Measurements from ENCODE around the gene MPDU1.
A peak's percentile ranks its signal among the peaks of the same experiment; 100 is the strongest.

MPDU1 gene

GRCh38 chr17:7557147-7557764, 26.4 kb upstream of the MPDU1 start:
- H3K4me3 ChIP-seq (ENCODE audit: low read depth, low read length) = no peak overlapping the region
- no peak for DNase-seq (ENCODE audit: low read depth)
- TF ChIP-seq, protein P1, sequence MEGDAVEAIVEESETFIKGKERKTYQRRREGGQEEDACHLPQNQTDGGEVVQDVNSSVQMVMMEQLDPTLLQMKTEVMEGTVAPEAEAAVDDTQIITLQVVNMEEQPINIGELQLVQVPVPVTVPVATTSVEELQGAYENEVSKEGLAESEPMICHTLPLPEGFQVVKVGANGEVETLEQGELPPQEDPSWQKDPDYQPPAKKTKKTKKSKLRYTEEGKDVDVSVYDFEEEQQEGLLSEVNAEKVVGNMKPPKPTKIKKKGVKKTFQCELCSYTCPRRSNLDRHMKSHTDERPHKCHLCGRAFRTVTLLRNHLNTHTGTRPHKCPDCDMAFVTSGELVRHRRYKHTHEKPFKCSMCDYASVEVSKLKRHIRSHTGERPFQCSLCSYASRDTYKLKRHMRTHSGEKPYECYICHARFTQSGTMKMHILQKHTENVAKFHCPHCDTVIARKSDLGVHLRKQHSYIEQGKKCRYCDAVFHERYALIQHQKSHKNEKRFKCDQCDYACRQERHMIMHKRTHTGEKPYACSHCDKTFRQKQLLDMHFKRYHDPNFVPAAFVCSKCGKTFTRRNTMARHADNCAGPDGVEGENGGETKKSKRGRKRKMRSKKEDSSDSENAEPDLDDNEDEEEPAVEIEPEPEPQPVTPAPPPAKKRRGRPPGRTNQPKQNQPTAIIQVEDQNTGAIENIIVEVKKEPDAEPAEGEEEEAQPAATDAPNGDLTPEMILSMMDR (IDR thresholded peaks at IDR 0.05; ENCODE audit: low read depth, low read length, missing control alignments) = no peak

DNA sequence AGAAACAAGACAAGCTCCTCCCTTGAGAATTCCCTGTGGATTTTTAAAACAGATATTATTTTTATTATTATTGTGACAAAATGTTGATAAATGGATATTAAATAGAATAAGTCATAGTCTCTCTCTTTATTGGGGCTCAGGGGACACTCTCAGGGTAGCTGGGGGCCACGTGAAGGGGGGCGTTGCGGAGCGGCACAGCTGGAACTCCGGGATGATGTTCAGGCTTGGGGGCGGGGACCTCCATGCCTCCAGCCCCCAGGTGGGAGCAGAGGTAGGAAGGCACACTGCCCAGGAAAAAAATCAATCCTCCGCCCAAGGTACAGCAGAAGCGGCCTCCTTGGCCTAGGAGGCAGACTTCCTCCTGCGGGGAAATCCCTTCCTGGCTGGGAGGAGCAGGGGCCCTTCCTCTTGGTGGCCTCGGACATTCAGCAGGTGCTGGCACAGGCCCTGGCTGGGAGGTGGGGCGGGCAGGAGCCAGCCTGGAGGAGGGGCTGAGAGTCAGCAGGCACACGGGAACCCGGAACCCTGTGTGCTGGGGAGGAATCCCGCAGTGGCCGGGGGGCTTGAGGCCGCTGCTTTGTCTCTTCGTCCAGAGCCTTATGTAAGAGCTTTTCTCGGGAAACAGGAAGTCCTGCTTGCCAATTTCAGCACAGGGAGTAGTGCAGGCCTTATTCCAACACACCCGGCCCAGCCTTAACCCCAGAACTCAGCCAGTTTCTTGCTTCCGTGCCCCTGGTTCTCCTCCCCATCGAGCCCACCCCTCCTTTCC, 25.7 kb upstream of the MPDU1 start:
- no peak for DNase-seq (ENCODE audit: low read depth)
- TF ChIP-seq, protein P1 (IDR thresholded peaks at IDR 0.05; ENCODE audit: low read depth, low read length, missing control alignments) = no peak
- peak overlapping the region; percentile 3 for H3K4me3 ChIP-seq (ENCODE audit: low read depth, low read length)

GRCh38 chr17:7558544-7559319, 24.9 kb upstream of the MPDU1 start, which contains the start of gene TNFSF13:
TSS of gene TNFSF13 (plus strand) at chr17:7558750. CDS start at chr17:7559040, 290 bp downstream.
- peak within 1 kb of the TSS; percentile 3 for H3K4me3 ChIP-seq (ENCODE audit: low read depth, low read length)
- TF ChIP-seq, protein P1 (IDR thresholded peaks at IDR 0.05; ENCODE audit: low read depth, low read length, missing control alignments) = no peak
- no peak for DNase-seq (ENCODE audit: low read depth)

DNA sequence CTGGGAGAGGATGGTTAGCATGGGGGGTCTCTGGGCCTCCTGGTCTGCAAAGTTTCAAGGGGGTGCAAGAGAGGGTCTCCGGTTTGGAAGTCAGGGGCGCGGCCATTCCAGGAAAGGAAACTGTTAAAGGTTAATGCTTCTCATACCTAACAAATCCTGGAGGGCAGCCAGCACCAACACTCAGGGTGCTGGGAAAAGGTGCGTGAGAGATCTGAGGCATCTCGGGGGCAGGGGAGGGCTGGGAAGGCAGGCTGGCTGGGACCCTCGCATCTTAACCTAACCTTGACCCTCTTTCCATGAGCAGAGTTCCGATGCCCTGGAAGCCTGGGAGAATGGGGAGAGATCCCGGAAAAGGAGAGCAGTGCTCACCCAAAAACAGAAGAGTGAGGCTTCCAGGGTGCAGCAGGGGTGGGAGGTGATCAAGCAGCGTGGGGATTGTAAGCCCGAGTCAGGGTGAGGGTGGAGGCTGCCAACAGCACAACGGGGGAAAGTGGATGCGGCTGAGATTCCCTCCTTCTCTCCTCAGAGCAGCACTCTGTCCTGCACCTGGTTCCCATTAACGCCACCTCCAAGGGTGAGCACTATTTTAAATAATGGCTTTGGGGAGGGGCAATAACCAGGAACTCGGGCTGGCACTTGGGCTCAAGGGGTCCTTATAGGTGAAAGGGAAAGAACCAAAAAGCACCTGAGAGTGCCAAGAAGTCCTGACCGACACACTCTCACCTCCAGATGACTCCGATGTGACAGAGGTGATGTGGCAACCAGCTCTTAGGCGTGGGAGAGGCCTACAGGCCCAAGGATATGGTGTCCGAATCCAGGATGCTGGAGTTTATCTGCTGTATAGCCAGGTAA, 24.1 kb upstream of the MPDU1 start:
- TF ChIP-seq, protein P1 (IDR thresholded peaks at IDR 0.05; ENCODE audit: low read depth, low read length, missing control alignments) = no peak
- DNase-seq (ENCODE audit: low read depth) = no peak
- H3K4me3 ChIP-seq (ENCODE audit: low read depth, low read length) = no peak overlapping the region

GRCh38 chr17:7560172-7561027, 23.3 kb upstream of the MPDU1 start:
- H3K4me3 ChIP-seq (ENCODE audit: low read depth, low read length) = no peak overlapping the region; the same call in 1 of the 2 replicates
- DNase-seq (ENCODE audit: low read depth) = no peak
- TF ChIP-seq, protein P1 (IDR thresholded peaks at IDR 0.05; ENCODE audit: low read depth, low read length, missing control alignments) = peak; percentile 65

Measured in GM12864 (cell line).